Fibroblast of lung (primary cell): ENCODE results near the gene BCAS3.

Experiments used
- CTCF ChIP-seq, 2 donors: IDR thresholded peaks in 1 of 2; conservative IDR thresholded peaks in 1 of 2; 1 replicate in 1 of 2; 2 replicates in 1 of 2; pipeline ENCODE4 v1.5.1; 2011 to 2012; ENCODE audit warnings: low read length in 2 of 2, control low read depth in 1 of 2, inconsistent platforms in 1 of 2, low read depth in 1 of 2, mild to moderate bottlenecking in 1 of 2
- EZH2 ChIP-seq: IDR thresholded peaks from 2 replicates; pipeline ENCODE4 v1.5.1; 2012; ENCODE audit warnings: low read length, control low read depth, mild to moderate bottlenecking; ENCODE audit errors: missing control alignments

- no peak for TF ChIP-seq CTCF (conservative IDR thresholded peaks at IDR 0.05 in 1 of 2, IDR thresholded peaks at IDR 0.05 in 1 of 2; ENCODE audit: low read depth in 1 of 2, low read length in 2 of 2)
- TF ChIP-seq EZH2, result no peak
Observed at GRCh38 chr17:60766778-60767190, 89.1 kb downstream of the BCAS3 start.
